ENCODE data around the gene FAM168A.

GRCh38 chr11:73555615-73556014 is 42.3 kb downstream of the FAM168A start:
- no peak for TF ChIP-seq CTCF (IDR thresholded peaks at IDR 0.05)
- TF ChIP-seq EP300 (IDR thresholded peaks at IDR 0.05), result no peak
- TF ChIP-seq POLR2A (IDR thresholded peaks at IDR 0.05; ENCODE audit: low read depth), result no peak
- no peak for TF ChIP-seq POLR2AphosphoS5 (IDR thresholded peaks at IDR 0.05)

Data from esophagus muscularis mucosa (tissue), 4 donors.